Amygdala (tissue), 56 donors: ENCODE data around the gene HCRT.
A peak's percentile ranks its signal among the peaks of the same experiment; 100 is the strongest.
"Not testable (repeated sequence)": the region's sequence is repeated elsewhere in the genome, so short reads cannot be mapped to it uniquely, and the experiment has no call there.

Source experiments
- DNase-seq, 56 donors: peaks; one replicate each; lab custom pipeline; 2025; lab: John Stamatoyannopoulos, UW

The HCRT gene

GRCh38 chr17:42146911-42147607, 38.2 kb downstream of the HCRT start:
- no peak for DNase-seq

GRCh38 chr17:42143138-42143537, 42.1 kb downstream of the HCRT start:
- not testable (repeated sequence) for DNase-seq

- DNase-seq, result peak in 7 of 56 donors; percentile 6 to 46 (median 14)
Observed at GRCh38 chr17:42142371-42142896, 42.8 kb downstream of the HCRT start.

- no peak for DNase-seq
Observed at GRCh38 chr17:42141382-42141781, 43.9 kb downstream of the HCRT start.

GRCh38 chr17:42140690-42141089, 44.6 kb downstream of the HCRT start:
- not testable (repeated sequence) for DNase-seq

- no peak for DNase-seq
Observed at GRCh38 chr17:42138749-42139492, 46.3 kb downstream of the HCRT start.

- no peak for DNase-seq
Observed at GRCh38 chr17:42136654-42137051, 48.6 kb downstream of the HCRT start.

- no peak for DNase-seq
Observed at GRCh38 chr17:42135664-42136653, 49.3 kb downstream of the HCRT start.

GRCh38 chr17:42135151-42135550, 50.1 kb downstream of the HCRT start:
- no peak for DNase-seq
